Fibroblast of skin of back (primary cell): ENCODE measurements around the gene DIDO1.

Source experiments
- DNase-seq: peaks from one replicate; pipeline ENCODE4 v3.0.0-alpha.2; 2013

DIDO1 gene

DNA sequence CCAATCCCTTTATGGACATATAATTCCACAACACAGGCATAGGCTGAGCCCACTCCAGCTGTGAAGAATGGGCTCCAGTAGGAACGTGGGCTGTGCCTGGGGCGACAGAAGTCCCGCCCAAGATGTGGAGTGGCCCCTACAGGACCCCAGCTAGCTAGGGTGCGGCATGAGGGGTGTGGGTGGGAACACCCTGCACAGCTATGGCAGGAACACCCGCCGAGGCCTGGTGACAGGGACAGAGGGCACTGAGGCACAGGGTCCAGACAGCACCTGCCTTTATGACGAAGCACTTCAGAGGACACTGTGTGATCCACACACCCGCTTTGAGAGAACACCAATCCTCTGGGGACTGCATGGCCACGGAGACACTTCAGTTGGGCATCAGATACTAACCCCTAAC, 36.4 kb downstream of the DIDO1 start:
- no peak for DNase-seq

DNA sequence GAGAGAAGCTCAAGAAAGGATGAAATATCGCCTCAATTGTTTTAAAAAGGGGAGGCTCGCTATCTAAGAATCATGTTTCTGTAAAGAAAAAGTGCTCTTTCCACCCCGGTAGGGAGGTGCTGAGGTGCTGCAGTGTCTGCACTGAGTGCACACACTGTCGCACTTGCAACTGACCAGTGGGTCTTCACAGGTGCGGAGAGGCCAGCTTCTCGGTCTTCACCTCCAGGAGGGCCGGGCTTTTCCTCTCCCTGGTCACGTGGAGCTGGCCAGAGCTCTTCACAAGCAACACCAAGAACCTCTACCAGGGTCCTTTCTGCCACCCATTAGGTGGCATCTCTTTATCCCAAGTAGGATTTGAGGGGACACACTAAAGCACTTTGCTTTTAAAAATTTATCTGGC, 36.9 kb downstream of the DIDO1 start:
- no peak for DNase-seq

DNA sequence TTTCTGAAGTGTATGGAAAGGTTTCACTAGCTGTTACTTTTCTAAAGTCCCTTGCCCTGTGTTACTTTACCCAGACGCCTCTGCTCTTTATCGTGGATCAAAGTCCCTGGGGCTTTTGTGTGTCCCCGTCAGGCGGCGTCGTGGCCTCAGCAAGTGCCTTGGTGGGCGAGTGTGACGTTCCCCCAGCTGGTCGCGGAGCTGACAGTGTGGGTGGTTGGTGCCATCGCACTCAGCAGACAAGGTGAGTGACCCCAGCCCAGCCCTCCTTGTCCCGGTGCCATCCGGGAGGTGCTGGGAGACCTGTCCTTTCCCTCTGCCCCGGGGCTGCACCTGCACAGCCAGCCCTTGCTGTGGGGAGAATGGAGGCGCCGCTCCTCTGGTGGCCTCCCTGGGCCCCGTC, 37.4 kb downstream of the DIDO1 start:
- DNase-seq = no peak

DNA sequence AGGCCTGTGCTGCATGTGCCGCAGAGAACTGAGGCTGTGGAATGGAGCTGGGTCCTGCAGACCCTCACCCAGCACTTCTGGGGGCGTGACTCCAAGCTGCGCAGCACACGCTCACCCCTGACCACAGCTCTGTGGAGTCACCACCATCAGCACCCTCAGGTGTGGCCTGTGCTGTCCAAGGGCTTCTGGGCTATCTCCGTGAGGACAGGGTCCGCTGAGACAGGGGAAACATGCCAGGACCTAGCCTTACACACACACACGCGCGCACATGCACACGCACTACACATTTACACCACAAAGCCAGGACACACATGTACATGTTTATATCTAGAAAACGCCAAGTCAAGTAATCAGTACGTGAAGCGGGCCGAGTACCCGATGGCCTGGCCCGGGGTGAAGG, 37.9 kb downstream of the DIDO1 start:
- DNase-seq = no peak

DNA sequence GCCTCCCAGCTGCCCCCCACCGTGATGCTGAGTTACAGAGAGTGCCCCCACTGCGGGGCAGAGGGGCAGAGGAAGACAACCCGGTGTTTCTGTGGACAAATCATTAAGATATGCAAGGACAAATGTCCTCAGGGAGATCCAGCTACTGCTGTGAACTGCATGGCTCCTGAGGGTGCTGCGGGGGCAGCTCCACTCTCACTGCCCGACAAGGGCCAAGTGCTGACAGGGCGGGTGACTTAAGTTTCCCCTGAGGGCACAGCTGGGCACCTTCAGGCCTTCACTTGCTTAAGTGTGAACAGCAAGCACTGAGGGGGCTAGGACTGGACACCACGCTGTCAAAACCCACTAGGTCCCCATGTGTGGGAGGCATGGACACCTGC, 38.5 kb downstream of the DIDO1 start:
- no peak for DNase-seq

DNA sequence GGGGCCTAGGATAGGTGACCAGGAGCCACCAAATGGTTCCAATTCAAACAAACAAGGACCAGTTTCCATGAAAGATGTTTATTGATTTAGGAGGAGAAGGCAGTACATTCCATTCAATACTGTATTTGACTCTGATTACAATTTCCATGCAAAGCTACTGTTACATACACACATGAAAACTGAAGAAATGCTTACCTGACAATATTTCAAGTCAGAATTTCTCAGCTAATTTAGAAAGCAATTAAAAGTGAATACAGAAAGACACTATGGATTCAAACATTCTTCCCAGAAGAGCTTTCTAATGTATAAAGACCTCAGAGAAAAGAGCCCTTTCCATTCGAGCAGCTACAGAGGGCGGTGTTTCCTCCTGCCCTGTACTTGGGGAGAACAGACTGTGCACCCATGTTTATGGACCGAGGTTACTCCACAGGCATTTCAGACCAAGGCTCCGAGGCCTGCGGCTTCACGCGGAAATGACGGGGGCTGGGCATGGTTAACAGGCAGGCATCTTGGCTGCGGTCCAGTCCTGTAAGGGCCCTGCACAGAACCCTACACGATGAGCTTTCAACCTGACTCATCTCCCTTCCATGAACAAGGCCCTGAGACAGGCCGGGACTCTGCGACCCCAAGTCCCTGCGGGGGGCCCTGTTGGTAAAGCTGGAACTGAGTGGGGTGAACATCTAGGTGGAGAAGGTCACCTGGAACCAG, 39.0 kb downstream of the DIDO1 start:
- DNase-seq = peak; percentile 93

DNA sequence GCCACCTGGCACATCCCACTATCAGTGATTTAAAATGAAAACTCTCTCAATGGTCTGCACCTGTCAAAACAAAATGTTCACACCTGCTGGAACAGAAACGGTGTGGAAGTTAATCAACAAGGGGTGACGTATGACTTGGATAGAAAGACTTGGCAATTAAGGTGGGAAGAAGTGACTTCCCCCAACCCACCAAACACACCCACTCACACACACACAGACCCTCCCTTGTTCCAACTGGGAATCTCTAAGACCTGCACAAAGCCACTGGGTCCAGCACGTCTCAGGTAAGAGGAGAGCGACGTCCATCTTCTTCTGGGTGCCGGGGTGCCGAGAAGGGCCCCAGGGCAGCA, 39.6 kb downstream of the DIDO1 start:
- DNase-seq = no peak

DNA sequence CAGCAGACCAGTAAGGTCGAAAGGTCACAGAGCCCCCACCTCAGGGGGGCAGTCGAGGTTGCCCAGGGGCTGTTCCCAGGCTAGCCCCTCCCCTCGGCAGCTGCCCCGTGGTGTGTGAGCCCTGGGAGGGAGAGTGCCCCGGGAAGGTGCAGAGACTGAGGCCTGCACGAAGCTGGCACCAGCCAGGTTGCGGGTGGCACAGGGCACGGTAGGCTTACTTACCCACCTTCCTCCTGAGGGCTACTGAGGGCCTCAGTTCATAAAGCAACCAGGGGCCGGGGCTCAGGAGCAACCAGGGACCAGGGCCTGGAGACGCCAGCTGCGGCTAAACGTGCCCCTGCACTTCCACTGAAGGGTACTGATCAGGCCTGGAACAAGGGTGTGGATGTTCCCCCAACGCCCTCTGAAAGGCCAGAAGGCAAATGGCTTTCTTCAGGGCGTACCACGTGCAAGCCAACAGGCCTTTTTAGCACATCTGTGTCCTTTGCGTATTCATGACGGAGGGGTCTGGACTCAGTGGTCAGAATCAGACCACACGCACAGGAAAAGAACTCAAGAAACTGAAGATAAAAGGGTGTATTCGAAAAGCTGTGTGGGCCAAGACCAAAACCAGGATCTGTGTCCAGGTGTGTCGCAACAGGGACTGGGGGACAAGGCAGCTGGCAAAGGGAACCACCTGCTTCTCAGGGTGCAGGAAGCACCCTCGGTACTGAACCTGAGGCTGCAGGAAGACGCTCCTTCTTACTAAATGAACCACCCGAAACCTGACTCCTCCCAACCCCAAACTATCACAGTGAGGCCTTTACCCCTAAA, 40.2 kb downstream of the DIDO1 start:
- DNase-seq = no peak

DNA sequence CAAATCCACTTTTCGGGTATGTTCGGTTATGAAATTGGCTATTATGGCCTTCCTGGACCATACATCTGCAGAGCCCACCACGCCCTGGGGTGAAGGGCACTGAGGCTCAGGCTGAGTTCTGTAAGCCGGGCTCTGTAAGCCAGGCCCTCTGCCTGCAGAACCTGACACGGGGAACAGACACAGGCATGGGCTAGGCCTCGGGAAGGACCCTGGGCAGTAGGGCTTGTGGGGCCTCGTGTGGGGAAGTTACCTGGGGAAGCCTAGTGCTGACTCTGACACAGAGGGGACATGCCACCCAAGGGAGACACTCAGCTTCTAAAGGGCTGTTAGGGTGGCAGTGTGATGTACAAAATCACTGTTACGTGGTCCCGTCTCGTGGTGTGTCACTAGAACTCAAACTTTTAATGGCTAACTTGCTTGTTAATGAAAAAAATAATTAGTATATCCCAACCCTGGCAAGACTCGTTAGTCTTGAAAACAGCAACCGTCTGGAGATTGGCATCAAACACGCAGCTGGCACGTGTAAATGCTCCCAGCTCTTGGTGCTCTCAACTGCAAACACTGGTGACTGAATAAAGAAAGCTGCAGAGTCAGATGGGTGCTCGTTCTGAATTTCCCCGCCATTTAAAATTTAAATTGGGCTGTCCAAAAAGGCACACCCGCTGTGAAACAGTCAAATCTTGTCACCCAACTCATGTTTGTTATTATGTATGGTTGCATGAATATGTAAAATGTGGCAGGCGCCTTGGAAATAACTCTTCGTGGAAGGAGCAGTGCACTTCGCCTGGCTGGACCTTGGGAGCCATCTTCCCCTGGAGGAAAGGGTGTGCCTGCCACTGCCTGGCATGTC, 41.0 kb downstream of the DIDO1 start:
- no peak for DNase-seq

DNA sequence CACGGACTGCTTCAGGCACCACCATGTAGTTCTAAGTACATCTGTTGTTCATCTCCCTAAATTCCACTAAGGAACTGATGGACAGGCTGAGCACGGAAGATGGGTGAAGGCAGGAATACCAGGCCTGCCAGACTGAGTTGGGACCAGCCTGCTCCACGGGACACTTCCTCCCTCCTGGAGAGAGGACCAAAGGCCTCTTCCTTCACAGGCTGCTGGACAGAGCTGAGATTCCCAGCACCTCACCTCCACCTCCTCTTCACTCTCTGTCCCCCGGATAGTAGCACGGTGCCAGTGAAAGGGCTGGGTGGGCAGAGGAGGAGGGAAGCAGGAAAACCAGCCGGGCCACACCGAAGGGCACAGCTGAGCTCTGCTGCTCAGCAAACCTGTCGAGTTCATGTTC, 41.7 kb downstream of the DIDO1 start:
- no peak for DNase-seq

DNA sequence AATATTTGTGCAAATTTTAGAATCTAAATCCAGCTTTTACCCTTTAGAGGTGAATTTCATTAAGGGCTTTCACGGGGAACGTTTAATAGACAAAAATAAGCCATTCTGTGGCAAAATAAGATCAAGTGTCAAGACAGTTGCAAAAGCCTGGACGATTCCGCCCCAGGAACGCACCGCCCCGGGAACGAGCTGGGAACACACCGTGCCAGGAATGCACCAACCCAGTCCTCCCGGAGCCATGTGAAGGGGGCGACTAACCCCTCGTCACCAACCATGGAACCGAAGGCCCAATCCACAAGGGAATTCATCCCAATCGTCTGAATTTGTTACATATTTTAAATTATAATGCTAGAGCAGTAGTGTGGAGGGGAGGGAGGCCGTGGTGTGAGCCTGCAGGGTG, 43.9 kb downstream of the DIDO1 start:
- no peak for DNase-seq

DNA sequence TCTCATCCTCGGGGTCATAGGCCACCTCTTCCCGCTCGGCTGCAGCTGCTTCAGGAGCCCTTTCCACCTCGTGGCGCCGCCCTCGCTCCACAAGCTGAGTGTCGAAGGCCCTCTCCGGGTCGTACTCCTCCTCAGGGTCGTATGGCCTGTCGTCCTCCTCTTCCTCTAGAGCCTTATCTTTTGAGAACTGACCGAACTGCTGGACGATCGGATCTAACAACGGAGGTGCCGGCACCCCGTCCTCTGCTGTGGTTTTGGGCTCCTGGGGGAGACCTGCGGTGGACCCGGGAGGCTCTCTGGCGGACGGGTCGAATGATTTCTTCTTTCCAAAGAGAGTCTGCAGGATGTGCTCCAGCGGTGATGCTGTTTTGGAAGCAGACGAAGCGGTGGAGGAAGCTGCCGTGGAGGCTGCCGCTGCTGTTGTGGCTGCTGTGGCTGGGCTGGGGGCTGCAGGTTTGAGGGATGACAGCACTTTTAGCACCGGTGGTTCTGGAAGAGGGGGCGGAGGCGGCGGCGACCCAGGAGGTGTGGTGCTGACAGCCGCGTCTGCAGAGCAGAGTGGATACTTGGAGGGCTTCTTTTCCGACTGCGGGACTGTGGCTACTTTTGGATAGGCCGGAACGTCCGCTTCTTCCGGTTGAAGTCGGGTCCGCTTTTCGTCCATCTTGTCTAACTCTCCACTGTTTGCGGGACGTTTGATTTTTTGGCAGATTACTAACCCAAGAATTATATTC, 44.5 kb downstream of the DIDO1 start:
- DNase-seq = no peak

DNA sequence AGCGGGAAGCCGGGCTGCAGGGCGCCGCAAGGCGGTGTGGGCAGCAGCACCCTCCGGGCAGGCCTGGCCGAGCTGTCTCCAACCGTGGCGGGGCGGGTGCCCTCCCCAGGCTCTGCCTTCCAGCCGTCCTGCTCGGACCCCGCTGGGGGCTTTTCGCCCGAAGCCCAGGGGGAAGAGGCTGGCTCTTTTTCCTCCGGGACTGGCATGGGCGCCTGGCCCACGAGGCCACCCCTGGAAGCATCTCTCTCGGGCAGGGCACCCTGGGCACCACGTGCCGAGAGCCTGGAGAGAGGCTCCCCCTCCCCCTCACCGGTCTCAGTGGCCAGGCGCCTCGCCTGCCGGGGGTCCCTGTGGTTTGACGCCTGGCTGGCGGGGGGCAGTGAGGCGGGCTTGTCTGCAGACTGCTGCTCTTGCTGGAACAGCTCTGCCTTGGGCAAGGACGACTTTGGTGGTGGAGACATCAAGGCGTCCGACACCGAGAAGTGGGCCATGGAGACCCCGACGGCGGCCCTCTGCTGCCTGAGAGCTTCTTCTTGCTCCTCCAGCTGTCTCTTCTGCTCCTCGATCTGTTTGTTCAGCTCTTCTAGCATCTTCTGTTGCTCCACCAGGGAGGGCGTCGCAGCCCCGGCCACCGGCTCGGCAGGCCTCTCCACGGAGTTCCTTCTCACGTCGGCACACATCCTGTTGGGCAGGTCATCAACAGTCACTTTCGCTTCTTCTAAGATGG, 45.2 kb downstream of the DIDO1 start:
- DNase-seq = no peak

DNA sequence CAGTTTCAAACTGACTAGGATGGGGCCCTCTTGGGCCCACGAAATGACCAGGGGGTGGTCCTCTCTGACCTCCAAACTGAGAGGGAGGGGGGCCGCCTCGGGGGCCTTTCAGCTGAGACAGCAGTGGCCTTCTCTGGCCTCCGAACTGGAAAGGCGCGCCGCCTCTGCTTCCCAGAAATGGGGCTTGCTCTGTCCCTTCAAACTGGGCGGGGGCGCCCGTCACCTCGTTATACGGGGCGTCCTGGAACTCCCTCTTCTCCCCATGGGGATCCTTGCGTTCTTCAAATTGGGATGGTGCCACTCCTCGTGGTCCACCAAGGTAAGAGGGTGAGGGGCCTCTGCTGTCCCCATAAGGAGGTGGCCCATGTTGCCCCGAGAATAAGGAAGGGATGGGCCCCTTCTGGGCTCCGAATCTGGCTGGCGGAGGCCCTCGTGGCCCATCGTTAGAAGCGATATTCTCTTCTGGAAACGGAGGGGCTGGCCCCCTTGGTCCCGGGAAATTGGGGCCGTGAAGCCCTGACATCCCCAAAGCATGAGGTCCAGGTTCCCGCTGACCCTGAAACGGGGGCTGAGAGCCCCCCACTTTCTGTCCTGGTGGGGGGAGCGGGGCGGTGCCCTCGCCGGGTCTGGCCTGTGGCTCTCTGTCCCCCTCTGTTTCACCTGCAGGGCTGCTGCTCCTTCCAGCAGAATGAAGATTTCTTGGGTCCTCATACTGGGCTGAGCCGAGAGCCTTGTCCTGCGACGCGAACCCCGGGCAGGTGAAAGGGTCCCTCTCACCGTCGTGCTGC, 46.0 kb downstream of the DIDO1 start:
- DNase-seq = no peak

DNA sequence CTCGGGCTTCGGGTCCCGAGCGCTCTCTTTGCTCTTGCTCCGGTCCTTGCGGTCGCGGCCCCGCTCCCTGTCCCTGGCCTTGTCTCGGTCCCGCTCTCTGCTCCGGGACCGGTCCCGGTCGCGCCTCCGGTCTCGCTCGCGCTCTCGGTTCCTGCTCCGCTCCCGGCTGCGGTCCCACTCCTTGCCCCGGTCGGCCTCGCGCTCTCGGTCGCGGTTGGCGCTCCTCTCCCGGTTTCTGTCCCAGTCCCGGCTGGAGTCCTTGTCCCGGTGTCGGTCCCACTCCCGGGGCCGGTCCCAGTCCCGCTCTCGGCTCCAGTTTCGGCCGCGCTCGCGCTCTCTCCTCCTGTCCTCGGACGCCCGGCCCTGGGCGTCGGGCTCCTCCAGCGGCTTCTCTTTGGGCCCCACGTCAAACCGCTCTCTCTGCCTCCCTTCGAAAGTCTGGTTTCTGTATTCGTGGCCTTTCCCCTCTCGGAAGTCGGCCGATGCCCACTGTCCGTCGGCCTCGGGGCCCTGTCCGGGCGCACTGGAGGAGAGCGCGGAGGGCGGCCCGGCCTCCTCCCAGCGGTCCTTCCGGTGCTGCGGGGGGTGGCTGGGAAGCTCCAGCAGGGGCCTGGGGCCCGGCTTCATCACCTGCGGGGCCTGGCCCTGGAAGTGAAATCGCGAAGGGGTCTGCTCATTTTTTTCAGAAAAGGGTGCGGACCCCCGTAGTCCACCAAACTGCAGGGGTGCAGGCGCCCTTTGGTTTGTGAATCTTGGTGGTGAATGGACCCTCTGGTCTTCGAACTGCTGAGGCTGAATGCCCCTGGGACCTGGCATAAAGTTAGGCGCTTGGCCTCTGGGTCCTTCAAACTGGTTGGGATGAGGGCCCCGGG, 46.8 kb downstream of the DIDO1 start:
- no peak for DNase-seq

DNA sequence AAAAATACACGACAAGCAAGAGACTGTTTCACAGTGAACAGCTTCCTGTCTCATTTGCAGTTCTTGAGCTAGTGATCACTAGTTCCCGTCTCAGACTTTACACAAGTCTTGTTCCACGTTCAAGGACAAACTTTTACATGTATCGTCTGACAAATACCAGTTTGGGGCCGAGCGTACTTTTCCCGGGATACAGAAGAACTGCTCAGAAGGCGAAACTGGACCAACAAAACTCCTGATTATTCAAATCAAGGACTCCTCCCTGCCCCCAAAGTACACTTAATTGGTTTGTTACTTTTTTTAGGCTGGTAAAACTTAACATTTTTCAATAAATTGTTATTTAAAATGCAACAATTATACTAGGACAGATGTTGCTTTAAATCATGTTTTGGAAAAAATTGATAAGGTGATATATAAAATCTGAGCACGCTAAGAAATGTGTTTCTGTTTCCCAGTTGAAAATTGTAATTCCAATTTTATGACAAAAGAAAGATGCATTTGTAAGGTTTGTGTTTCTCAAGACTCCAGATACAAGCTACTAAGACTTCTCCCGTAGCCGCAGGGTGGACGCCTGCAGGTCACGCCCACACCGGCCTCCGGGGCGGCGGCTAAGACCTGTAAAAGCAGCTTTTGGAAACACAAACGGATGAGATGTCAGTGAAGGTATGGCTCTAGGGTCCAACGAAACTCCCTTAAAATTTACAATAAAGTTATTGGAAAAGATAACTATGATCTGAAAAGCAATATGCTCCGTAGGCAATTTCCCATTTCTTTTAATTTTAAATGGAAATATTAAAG, 47.9 kb downstream of the DIDO1 start:
- no peak for DNase-seq

DNA sequence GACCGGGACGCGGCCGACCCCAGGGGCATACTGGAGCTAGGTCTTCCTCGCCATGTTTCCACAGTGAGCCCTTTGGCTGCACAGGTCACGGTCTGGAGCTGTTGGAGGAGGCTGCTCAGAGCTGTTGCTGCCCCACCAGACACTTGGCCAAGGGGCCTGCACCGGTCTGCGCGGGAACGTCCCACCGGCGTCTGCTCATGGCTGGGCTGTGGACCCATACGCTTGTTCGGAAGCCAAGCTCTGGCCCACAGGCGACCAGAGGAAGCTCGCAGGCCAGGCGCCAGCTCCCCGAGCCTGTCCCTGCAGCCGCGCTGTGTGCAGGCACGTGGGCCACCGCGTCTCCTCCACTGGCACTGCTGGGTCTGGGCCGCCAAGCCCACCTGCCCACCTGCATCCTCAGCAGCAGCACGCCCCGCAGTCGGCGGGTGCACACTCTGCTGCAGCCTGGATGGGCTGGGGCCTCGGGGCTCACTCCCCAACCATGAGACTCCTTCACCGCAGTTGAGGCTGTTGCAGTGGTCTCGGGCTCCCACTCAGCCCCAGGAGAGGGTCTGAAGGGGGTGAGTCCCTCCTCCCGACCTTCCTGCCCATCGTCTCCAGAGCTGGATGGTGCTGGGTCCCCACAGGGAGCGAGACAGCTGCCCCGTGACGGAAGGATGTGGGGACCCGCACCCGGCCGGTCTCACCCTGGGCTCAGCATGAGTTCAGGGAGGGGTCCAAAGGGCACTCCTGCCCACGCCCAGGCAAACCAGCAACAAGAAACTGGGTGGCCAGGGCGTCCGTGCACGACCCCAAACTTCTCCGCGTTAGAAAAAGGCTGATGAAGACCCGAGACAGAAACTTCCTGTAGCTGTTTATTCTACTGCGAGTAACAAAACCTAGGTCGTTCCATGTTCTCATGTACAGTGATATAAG, 49.1 kb downstream of the DIDO1 start:
- DNase-seq = peak; percentile 28

DNA sequence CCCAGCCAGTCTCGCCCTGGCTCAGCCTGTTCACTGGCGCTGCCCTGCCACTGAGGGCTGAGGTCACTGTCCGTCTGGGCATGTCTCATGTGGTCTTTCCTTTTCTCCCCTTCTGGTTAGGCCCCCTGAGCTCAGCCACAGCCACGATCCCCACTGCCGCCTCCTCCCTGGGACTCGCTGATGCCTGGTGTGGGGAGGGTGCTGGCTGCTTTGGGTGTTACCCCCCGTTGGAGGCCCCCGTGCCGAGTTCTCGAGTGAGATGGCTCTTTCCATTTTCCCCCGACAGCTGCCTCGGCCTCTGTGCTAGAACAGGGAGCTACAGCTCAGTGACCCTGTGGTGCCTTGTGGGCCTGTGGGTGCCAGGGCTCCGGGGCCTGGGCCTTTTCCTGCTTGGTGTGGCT, 49.8 kb downstream of the DIDO1 start:
- DNase-seq = no peak
